NCI-H460 (cell line): Measurements from ENCODE around the gene ARHGAP26. TPM values are rescaled to one million over a fixed set of nuclear protein-coding genes. Genes with fewer than 3 reads are reported as not detected.

Source experiments
- DNase-seq: peaks from one replicate; pipeline ENCODE4 v3.0.0-alpha.2; 2016; ENCODE audit warnings: low read depth; ENCODE audit errors: extremely low read depth
- total RNA-seq: library from RNA; depleted of rRNA; stranded (reverse); fragments of >200 nt; shearing (Covaris generic); gene quantifications from 2 replicates; pipeline ENCODE4 v1.2.3, GENCODE V29; 2014

Gene ARHGAP26
- total RNA-seq, 1 experiment from 2014 or later: 3.9 TPM

DNA sequence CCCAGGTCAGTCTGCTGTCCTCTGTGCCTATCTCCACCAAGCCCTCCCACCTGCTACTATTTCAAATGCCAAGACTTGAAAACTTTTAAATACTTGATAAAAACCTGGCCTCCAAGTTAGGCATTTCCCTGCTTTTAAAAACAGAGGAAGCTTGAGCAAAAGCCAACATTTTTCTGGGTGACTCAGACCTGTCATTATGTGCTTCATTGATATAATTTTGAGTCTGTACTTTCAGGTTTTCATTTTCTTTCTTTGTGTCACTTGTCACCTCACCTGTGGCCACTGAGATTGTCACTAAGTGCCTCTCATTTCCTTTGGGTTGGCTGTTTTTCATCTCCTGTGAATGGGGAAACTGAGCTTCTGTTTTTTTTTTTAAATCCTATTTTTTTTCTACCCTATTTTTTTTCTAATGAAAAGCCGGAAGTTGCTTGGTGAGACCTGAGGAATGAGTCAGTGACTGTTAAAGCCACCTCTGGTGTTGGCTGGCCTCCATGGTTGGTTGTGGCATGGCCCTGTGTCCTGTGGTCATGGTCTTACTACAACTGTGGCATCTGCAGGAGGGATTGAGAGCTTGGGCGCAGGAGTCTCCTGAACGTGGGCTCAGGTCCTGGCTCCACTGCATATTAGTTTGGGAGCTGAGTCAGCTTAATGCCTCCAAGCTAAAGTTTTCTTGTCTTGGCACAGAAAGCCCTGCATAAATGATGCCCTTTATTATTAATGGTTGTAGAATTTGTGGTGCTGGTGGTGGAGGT lies 56.7 kb downstream of the ARHGAP26 start:
- DNase-seq: no peak

DNA sequence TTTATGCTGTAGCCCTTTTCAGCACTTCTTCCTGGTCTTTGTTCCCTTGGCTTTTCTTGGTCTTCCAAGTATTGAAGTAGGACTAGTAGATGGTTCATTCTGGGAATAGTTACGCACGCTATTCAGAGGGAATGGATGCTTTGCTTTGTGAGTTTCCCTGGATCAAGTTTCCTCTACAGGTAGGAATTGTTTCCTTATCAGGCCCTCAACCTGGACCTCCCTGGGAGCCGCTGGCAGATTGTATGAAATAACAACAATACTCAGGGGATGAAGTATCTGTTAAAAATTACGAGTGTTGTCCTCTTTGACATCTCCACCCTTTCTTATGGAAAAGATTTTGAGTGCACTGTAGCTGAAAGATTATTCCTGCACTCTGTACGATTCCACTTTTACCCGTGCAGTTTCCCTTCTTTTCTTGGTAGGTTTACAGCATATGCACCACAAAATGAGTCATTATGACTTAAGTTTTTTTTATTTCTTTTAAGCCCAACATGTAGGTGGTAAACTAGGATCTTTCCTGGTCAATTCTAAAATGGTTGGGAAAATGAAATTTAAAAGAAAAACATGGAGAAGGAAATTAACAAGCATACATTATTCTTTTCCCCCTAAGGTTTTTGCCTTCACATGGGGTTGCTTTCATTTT lies 57.9 kb downstream of the ARHGAP26 start:
- DNase-seq: no peak

DNA sequence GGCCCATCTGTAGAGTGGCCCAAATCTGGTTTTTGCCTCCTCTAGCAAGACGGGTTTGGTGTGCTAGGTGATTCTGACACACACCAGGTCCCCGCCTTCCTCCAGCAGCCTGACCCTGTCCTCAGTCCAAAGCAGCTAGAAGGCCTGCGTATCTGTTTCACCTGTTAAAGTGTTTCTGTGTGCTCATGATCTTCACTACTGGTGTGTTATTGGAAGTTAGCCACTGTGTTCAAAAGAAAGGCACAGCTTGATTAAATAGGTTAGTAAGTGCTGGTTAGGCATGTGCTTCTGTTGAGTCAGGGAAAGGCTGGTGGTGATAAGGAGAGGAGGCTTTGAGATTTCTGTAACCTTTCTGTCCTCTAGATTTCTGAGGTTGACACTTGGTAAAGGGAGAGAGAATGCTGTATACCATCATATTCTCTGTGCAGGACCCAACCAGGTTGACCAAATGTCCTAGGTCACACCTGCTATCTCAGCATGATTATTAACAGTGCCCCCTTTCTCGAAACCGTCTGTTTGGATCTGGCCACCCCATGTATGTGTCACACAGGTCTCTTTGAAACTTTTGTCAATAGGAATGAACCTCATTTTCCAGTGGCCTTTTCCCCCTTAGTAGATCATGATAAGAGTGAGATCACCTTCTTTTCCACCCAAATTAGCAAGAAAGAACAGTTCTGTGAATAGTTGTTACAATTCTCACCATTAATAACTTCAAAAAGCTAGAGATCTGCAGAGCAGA lies 58.8 kb downstream of the ARHGAP26 start:
- no peak for DNase-seq

DNA sequence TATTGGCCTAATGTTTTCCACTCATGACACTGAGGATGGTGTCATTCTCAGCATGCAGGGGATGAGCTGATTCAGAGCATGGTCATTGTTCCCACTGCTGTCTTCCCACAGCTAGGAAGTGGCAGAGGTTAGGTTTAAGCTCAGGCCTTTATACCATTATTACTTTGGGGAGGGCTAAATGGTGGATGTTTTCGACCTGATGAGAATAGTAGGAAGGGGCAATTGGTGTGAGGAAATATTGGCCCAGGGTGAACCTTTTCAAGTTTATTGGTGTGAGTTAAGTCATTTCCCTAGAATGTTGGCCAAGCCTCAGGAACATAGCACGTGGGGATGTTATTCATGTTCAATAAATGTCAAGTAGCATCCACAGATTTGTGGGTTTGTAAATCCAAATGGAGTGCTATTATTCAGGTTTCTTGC lies 59.6 kb downstream of the ARHGAP26 start:
- DNase-seq: no peak

DNA sequence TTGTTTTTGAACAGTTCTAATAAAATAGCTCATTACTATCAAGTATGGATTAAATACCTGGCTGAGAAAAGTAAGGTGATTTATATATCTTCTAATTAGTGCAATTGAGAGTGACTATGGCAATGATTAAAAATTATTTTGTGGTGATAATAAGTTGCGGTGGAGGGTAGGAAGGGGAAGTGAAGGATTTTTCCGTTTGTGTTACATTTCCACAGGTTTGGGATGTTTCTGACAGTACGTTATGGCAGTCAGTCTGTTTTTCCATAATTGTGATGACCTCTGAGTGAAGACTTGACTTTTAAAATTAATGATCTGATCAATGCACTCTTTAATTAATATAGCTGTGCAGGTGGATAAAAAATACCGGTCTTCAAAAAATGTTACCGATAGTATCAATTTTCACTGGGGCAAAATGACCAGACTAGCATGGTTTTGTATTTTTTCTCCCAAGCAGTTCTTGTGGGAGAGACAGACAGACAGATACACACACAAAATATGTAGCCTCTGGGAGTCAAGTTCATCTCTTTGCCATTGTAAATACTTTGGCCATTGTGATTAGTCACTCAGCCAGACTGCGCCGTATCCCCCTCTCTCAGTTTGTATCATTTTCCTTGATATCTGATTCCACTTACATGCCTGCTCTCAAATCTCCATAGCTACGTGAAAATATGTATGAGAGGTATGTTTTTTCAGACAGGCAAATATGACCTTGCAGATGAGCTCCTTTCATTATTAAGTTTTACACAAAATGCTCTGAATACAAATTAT lies 60.2 kb downstream of the ARHGAP26 start:
- no peak for DNase-seq

DNA sequence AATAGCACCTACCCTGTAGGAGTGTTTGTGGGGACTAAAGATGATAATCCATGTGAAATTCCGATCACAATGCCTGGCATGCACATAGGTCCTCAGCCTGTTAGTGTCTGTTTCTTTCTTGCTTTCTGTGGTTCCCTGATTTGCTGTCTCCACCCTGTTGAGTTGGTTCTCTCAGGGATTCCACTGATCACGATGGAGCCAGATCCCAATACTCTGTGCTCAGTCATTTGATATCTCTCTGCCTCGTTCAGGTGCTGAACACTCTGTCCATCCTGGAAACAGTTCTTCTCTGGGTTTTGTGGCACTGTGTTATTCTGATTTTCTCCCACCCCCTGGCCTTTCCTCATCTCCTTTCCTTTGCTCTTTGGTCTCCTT lies 60.8 kb downstream of the ARHGAP26 start:
- no peak for DNase-seq

- DNase-seq: no peak
Observed at GRCh38 chr5:142832263-142832662, 62.1 kb downstream of the ARHGAP26 start.

GRCh38 chr5:142833517-142834449 lies 63.6 kb downstream of the ARHGAP26 start:
- no peak for DNase-seq

- DNase-seq: no peak
Observed at GRCh38 chr5:142834504-142834903, 64.3 kb downstream of the ARHGAP26 start.

- DNase-seq: no peak
Observed at GRCh38 chr5:142835540-142835939, 65.4 kb downstream of the ARHGAP26 start.

DNA sequence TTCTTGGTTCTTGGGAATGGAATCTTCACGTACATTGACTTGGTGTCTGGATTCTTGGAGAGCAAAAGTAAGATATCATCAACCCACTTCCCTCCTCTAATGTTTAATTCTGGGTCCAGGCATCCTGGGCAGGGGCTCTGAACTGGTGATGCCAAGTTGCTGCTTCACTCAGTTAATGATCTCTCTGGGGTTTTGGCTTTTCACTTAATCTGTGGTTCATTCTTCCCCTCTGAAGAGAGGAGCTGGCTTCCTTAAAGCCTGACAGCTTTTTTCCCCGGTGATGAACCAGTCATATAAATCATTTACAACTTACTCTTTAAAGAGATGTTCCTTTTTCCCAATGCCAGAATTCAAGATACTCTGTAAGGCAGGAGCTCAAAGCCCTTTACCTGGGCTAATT lies 65.9 kb downstream of the ARHGAP26 start:
- DNase-seq: no peak

- no peak for DNase-seq
Observed at GRCh38 chr5:142837081-142837725, 67.0 kb downstream of the ARHGAP26 start.

DNA sequence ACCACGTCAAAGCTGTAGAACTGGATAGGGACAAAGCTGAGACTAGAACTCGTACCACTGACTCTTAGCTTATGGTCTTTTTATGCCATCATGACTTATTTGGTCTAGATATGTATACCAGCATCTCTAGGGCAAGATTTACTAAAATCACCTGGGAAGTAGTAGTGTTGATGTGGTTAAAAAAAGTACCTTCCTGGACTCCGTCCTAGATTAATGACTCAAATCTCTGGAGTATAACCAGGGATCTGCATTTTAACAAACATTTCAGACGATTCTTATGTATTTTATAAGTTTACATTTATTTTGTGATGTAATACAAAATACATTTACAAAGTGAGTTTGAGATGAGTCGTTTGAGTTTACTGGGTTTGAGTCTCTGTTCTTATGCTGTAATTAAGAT lies 68.7 kb downstream of the ARHGAP26 start:
- DNase-seq: no peak

DNA sequence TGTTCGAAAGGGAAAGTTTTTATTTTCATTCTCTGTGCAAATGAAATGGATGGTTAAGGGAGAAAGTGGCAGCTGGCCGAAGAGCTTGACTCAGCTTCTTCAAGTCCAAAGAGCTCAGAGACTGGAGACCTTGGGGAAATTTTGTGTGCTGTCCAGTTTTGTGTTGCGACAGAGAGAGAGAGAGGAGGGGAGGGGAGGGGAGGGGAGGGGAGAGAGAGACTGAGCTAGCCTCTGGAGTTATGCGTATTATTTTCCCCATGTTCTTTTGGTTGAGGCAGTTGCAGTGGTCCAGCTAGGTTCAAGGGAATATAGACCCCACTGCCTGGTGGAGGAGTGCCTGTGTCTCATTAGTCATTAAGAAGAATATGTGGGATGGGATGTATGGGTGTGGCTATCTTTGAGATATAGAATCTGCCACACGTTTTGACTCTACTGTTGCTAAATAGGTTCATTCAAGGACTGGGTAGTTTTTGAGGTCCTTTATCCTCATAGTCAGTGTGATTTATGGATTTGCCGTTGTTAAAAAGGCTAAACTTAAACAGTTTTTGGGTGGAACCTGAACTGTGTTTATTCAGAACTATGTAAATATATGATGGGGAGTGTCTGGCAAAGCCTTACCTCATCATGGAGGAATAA lies 69.7 kb downstream of the ARHGAP26 start:
- no peak for DNase-seq

DNA sequence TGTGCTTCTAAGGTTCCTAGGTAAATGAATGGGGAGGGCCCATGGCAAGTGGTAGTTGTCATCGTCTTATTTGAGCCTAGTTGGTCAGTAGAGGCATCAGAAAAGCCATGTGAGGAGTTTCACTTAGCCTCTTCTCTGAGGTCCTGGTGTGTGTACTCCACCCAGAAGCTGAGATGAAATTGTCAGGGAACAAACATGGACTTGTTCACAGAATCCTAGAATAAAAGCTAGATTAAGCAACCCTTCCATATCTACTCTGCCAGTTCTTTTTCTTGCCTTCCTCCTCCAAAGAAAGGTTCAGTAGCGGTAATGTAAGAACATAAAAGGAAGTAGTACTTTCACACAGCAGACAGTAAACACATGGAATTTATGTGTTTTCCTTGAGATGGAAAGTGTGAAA lies 70.4 kb downstream of the ARHGAP26 start:
- no peak for DNase-seq

DNA sequence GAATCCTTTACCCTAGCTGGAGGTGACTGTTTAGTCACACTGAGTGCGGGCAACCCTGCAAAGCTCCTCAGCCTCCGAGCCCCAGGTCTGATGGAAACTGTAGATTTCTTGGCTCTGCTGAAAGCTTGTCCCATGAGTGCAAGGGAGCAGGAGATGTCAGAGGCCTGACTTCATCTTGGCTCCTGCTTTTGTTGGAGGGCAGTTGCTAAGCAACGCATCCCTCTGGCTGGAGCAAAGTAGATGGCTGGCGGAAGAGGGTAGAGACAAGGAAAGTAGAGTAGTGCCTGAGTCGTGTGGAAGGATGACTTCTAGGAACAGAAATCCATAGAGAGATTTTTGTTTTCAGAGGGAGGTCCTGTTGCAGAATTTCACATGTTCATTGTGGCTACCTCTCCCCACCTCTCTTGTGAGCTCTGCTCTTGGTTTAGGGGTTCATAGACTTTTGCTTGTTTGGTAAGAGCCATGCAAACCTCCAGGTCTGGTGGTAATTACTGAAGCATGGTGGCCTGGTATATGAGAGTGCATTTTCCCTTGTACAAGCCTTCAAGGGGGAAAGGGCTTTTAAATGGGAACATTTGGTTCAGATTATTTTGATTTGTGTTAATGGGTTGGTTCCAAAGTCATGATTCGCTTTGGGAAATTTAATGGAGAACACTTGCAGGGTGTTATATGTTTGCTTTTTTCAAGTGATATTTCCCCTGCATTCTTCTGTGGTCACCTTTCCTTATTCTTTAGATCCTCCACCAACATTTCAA lies 71.5 kb downstream of the ARHGAP26 start:
- no peak for DNase-seq

GRCh38 chr5:142842994-142843905 lies 73.1 kb downstream of the ARHGAP26 start:
- DNase-seq: no peak
